H7 (cell line): ENCODE results near the gene SYK. TPM values are rescaled to one million over a fixed set of nuclear protein-coding genes. Genes with fewer than 3 reads are reported as not detected.

Source experiments
- DNase-seq: peaks from one replicate; pipeline ENCODE4 v3.0.0; 2012
- H3K27me3 ChIP-seq: 2 replicates; pipeline ENCODE4 v1.6.0; 2011; ENCODE audit warnings: mild to moderate bottlenecking, low read length; ENCODE audit not compliant: control insufficient read depth, insufficient read depth
- H3K36me3 ChIP-seq: replicated peaks from 2 replicates; pipeline ENCODE4 v1.5.1; 2011; ENCODE audit warnings: low read length; ENCODE audit not compliant: control insufficient read depth, insufficient read depth
- H3K4me3 ChIP-seq: 2 replicates; pipeline ENCODE4 v1.5.1; 2011; ENCODE audit warnings: low read depth, mild to moderate bottlenecking, control low read depth, low read length, moderate library complexity; ENCODE audit not compliant: insufficient read depth
- total RNA-seq: library from RNA; depleted of rRNA; stranded (reverse); fragments of >200 nt; shearing (Covaris generic); gene quantifications from 2 replicates; pipeline ENCODE4 v1.2.3, GENCODE V29; 2014

Gene SYK
- total RNA-seq, 1 experiment from 2014 or later, result 0.38 TPM

DNA sequence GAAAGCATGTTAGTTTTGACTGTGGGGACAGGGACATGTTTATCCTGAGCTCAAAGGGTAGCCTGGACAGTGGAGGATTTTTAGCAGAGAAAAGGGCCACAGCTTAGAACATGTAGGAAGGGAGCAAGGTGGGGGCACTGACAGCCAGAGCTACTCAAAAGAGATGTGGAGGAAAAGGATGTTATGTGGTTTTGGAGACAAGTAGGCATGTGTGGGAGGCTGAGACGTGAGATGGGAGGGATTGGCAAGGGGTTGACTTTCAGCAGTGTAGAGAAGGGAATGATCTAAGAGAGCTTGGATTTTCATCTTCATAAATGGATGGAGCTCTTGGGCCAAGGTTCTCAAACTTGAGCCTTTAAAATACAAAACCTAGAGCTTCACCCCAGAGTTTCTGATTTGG lies 24.0 kb downstream of the SYK start:
- Histone ChIP-seq H3K36me3 (no peaks in the 10 kb centered on the region), H3K27me3 (no peaks in the 10 kb centered on the region), H3K4me3 (no peak overlapping the region)
- DNase-seq, result no peak

DNA sequence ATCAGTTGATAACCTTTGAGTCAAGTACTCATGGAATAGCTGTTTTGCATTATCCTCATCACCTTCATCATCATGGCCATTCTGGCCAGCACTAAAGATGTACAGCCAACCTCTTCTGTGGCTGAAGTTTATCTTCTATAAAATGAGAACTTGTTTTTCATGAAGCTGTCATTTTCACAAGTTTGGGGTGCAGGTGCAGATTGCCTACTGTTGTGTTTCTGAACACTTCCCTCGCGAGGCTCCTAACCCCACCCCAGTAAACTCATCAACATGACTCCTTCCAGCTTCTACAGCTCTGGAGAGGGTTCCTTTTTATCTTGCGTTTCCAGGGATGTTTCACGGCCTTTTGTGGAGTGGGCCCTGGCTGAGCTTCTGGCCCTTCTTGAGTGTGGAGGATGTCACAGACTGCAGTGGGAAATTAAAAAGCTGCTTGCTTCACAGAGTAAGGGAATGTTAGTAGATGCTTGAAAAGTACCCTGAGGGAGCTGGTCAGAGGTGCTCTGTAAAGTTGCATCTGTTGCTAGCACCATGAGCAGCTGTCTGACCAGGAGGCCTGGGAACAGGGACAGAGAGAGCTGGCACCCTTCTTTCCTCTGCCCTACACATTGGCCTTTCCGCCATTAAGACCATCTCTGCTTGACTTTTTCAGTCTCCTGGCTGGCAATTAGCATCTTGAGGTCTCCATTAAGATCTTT lies 24.9 kb downstream of the SYK start:
- Histone ChIP-seq H3K27me3 (no peaks in the 10 kb centered on the region), H3K36me3 (no peaks in the 10 kb centered on the region), H3K4me3 (no peak overlapping the region)
- no peak for DNase-seq

DNA sequence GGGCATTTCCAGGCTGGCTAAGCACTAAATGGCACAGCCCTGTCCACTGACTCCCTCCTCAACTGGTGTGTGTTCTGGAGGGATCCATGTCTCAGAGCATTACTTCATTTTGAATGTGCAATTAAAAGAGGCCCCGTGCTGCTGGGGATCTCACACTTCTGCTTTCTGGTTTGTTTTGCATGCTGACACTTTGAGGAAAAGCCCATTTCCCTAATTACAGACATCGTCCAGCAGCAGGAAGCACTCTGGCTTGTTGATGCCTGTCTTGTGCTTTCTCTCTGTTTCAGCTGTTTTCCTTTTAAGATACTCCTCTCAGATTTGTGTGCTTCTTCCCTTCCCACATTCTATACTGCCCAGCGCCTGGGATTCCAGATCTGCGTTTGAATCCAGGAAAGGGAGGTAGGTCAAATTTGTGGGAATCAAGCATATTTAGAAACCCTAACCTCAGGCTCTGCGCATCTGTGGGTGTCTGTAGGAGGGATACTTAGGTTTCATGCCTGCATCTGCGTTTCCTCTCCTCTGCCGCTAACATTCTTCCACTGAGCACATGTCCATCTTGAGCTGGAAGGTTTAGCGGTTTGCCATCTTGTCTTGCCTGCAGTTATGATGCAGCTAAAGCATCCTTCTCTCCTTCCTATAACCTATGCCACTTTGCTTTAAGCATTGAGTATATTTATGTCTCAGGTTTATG lies 25.7 kb downstream of the SYK start:
- Histone ChIP-seq H3K4me3 (no peak overlapping the region), H3K27me3 (no peaks in the 10 kb centered on the region), H3K36me3 (no peaks in the 10 kb centered on the region)
- no peak for DNase-seq

DNA sequence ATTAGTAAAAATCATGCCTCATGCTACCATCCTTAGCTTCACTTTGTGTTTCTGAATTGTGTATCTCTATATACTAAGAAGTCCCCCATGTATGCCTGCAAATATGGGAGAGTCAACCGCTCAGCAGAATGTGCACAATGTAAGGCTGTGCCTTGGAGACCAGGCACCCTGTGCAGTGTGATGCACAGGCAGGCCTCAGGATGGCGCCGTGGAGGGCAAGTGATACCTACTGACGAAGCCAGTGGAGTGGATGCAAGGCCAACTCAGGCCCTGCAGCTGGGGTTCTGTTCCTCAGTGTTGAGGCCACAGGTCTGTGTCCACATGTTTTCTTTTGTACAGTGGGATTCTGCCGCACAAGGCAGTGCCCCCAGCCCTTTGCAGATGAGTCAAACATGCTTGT lies 28.4 kb downstream of the SYK start:
- Histone ChIP-seq H3K27me3 (no peaks in the 10 kb centered on the region), H3K4me3 (no peak overlapping the region), H3K36me3 (no peaks in the 10 kb centered on the region)
- DNase-seq, result no peak

DNA sequence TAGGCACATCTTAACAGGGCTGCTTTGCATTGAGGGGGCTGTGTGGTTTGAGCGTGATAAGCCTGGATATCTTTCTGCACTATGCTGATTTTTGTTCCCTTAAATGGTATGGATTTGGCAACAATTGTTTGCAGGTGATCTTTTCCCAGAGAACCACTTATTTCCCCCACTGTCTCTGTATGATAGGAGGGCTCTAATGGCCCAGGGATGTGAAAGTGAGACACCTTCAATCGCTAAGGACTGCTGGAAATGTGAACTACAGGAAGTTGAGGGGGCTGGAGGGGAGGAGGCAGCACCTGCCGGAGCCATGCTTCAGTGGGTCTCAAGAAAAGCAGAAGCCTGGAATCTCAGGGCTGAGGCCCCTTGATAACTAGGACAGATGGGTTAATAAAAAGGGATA lies 29.4 kb downstream of the SYK start:
- no peaks in the 10 kb centered on the region for H3K36me3 ChIP-seq
- H3K4me3 ChIP-seq, result no peak overlapping the region
- DNase-seq, result no peak
- H3K27me3 ChIP-seq, result no peaks in the 10 kb centered on the region

DNA sequence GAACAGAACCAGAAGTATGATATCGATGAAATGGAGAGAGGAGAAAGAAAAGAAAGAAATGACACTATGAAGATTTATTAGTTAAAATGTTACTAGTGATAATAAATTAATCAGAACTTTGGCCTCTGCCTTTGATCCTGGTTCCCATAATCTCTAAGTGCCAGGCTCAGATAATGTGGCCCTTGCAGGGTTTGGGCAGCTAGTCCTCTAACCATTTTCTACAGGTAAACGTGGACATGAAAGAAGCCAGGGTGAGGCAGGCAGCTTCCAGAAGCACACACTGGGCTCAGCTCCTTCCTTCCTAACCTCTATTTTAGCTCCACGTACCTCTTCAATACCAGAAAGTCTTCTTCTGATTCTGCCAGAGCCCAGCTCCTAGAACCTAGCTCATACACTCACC lies 30.6 kb downstream of the SYK start:
- H3K36me3 ChIP-seq, result no peaks in the 10 kb centered on the region
- H3K4me3 ChIP-seq, result no peak overlapping the region
- H3K27me3 ChIP-seq, result no peaks in the 10 kb centered on the region
- no peak for DNase-seq

DNA sequence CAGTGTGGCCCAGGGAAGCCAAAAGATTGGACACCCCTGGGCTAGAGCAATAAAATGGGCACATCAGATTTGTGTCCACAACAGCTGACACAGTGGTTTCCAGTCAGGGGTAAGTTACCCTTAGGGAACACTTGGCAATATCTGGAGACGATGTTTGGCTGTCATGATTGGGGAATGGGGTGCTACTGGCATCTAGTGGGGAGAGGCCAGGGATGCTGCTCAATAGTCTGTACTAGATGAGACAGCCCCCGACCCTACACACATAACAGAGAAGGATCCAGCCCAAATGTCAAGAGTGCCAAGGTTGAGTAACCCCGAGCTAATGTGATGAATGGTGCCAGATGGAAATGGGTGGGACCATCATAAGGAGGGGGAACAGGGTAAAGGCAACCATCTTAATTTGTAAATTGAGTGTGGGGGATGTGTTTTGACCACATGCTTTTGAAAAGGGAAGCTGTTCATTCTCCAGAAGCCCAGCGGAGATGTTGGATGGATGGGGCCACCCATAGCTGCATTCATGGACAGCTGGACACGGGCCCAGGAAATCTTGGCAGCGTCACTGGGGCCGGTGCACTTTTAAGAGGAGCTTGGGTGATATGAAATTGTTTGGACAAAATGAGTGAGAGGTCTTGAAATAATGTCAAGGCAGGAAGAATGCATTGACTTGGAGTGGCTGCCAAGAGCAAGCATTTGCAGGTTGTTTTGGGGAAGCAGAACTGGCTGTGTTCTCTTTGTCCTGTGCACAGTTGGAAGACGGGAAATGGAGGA lies 33.4 kb downstream of the SYK start:
- Histone ChIP-seq H3K36me3 (no peaks in the 10 kb centered on the region), H3K4me3 (no peak overlapping the region), H3K27me3 (no peaks in the 10 kb centered on the region)
- DNase-seq, result no peak

DNA sequence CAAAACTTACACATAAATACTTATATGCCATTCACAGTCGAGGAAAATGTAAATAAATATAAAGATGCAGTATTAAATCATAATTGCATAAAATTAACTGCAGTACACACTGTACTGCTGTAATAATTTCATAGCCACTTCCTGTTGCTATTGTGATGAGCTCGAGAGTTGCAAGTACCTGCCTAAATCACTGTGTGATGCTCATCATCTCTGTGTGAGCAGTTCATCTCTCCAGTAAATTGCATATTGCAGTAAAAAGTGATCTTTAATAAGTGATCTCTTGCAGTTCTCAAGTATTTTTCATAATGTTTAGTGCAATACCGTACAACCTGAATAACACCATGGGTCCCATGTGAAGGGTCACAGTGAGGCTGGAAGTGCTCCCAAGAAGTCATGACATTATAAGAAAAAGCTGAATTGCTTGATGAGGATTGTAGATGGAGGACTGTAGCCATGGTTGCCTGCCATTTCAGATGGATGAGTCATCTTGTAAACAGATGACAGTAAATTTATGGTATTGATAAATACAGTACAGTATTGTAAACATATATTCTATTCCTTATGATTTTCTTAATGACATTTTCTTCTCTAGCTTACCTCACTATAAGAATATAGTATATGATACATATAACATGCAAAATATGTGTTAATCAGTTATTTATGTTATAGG lies 34.9 kb downstream of the SYK start:
- H3K4me3 ChIP-seq, result no peak overlapping the region
- DNase-seq, result no peak
- H3K27me3 ChIP-seq, result no peaks in the 10 kb centered on the region
- no peaks in the 10 kb centered on the region for H3K36me3 ChIP-seq

DNA sequence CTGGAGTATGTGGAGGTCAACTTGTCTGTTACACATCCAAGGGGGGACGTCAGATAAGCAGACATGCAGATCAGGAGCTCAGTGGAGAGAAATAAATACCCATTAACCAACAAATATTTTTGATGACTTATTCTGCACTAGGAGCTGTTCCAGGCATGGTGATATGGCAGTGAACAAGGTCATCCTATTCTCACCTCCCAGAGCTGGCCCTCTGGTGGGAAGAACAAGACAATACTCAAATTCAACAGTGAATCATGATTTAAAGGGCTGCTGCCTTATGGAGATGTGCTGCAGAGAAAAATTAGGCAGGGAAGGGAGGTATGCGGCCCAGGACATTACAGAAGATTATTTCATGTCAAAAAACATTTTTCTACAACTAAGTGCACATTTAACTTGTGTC lies 36.5 kb downstream of the SYK start:
- no peak for DNase-seq
- H3K36me3 ChIP-seq, result no peaks in the 10 kb centered on the region
- no peaks in the 10 kb centered on the region for H3K27me3 ChIP-seq
- H3K4me3 ChIP-seq, result no peak overlapping the region

DNA sequence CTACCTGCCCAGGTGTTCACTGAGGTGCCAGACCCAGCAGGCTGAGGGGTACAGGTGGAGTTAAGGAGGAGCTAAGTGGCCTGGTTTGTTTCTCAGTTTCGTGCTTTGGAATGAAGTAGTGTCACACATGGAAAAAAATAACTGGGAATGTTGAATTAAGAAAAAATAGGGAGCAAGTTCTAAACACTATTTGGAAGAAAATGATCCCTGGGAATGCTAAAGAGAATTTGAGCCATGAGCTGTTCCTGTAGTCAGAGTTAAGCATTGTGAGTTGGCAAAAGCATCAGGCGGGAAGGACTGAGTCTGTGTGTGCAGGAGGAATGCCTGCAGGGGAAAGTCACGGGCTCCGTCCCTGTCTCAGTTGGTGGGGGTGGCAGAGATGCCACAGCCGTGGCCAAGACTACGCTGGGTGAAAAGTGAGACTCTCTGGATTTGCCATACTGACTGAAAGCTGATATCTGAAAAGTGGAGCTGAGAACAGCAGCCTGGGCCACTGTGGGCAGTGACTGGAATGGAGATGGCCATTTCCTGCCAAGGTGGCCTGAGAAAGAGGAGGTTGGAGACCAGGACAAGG lies 37.0 kb downstream of the SYK start:
- Histone ChIP-seq H3K4me3 (no peak overlapping the region), H3K27me3 (no peaks in the 10 kb centered on the region), H3K36me3 (no peaks in the 10 kb centered on the region)
- DNase-seq, result no peak

DNA sequence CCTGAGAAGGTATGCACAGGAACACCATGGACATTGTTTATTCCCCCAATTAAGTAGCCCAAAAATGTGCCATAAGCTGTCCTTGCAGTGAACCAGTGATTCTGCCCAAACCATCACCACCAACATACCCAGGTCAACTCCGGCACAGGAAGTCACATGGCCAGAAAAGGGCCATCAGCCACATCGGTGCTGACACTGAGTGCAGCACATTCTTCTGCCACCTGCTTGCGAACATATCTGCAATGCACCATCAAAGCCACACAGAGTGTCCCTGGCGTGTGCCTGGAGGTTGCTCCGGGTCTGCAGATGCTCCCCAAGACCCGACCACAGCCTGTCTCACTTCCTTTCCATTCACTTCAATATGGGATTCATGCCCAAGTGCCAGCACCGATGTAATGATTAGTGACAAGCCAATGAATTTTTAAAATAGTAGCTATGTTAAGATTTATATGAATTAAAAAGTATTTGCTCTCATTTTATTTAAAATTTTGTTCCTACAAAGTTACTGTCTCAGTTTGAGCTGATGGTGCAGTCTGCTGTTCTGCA lies 37.6 kb downstream of the SYK start:
- Histone ChIP-seq H3K4me3 (no peak overlapping the region), H3K27me3 (no peaks in the 10 kb centered on the region), H3K36me3 (no peaks in the 10 kb centered on the region)
- no peak for DNase-seq

DNA sequence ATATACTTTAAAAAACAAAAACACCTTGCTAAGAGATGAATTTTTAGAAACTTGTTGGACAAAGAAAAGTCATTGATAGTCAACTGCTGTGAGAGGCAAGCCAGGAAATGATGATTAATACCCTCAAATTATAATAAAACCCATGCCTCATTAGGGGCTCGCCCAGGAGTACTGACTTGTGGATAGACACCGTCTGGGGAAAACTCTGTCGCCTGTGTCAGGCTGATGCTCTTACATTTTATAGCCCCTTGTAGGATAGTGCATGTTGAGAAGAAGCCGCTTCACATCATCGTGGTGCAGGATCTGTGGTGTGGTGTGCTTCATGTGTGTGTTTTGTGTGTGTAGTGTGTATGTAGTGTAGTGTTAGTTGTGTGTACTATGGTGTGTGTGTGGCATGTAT lies 39.1 kb downstream of the SYK start:
- Histone ChIP-seq H3K4me3 (no peak overlapping the region), H3K36me3 (no peaks in the 10 kb centered on the region), H3K27me3 (no peaks in the 10 kb centered on the region)
- DNase-seq, result no peak

DNA sequence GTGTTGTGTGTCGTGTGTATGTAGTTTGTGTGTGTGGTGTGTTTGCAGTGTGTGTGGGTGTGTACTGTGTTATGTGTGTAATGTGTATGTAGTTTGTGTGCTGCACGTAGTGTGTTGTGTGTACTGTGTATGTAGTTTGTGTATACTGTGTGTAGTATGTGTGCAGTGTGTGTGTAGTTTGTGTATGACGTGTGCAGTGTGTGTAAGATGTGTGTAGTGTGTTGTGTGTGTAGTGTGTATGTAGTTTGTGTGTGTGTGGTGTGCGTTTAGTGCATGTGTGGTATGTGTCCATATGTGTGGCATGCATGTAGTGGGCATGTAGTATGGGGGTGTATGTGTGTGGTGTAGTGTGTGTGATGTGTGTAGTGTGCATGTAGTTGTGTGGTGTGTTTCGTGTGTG lies 39.6 kb downstream of the SYK start:
- H3K36me3 ChIP-seq, result no peaks in the 10 kb centered on the region
- no peaks in the 10 kb centered on the region for H3K27me3 ChIP-seq
- no peak overlapping the region for H3K4me3 ChIP-seq
- no peak for DNase-seq

DNA sequence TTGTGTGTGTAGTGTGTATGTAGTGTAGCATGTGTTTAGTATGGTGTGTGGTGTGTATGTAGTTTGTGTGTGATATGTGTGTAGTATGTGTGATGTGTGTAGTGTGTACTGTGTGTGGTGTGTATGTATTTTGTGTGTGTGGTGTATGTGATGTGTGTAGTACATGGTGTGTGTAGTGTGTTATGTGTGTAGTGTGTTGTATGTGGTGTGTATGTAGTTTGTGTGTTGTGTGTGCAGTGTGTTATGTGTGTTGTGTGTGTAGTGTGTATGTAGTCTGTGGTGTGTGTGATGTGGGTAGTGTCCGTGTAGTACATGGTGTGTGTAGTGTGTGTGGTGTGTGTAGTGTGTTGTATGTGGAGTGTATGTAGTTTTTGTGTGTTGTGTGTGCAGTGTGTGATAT lies 40.0 kb downstream of the SYK start:
- Histone ChIP-seq H3K4me3 (no peak overlapping the region), H3K27me3 (no peaks in the 10 kb centered on the region)
- no peak for DNase-seq

More for the DNA sequence above, 40.0 kb downstream of the SYK start:
- no peaks in the 10 kb centered on the region for H3K36me3 ChIP-seq
